Measurements from ENCODE around the gene OR10V1.
A peak's percentile ranks its signal among the peaks of the same experiment; 100 is the strongest.

OR10V1 gene

GRCh38 chr11:59667812-59668187 is 45.8 kb downstream of the OR10V1 start:
- Histone ChIP-seq H3K36me3 (peaks cover 38% of the 10 kb centered on the region), H3K27ac (peak overlapping the region; percentile 98), H3K9me3 (no peaks in the 10 kb centered on the region), H3K27me3 (no peaks in the 10 kb centered on the region), H3K4me1 (ENCODE audit: control insufficient read depth in 1 of 2, insufficient read depth in 1 of 2, low read depth in 1 of 2, low read length in 1 of 2) (peaks cover 41 to 46% of the 10 kb centered on the region in 2 experiments), H3K4me3 (ENCODE audit: low read depth in 1 of 2, low read length in 1 of 2) (peak overlapping the region; percentile 93 to 94)
- TF ChIP-seq CTCF (IDR thresholded peaks at IDR 0.05): no peak

GRCh38 chr11:59666969-59667368 is 46.7 kb downstream of the OR10V1 start:
- no peaks in the 10 kb centered on the region for H3K27me3 ChIP-seq
- H3K4me1 ChIP-seq (ENCODE audit: control insufficient read depth in 1 of 2, insufficient read depth in 1 of 2, low read depth in 1 of 2, low read length in 1 of 2): peaks cover 41 to 46% of the 10 kb centered on the region in 2 experiments
- no peaks in the 10 kb centered on the region for H3K9me3 ChIP-seq
- TF ChIP-seq CTCF (IDR thresholded peaks at IDR 0.05): no peak
- peak overlapping the region; percentile 98 for H3K27ac ChIP-seq
- H3K36me3 ChIP-seq: peaks cover 46% of the 10 kb centered on the region
- H3K4me3 ChIP-seq (ENCODE audit: low read depth in 1 of 2, low read length in 1 of 2): peak overlapping the region; percentile 93 to 94
